RWPE1 (cell line): ENCODE results near the gene SHC1.

Experiments used
- CTCF ChIA-PET: fragments of 350-600 bp; sonication (Branson Sonifier 250); formaldehyde crosslinking; extraction: SDS; loops from one replicate; lab custom pipeline; 2021; lab: Yijun Ruan, JAX
- POLR2A ChIA-PET: fragments of 400-600 bp; formaldehyde crosslinking; extraction: SDS; loops from one replicate; lab custom pipeline; 2020; ENCODE audit warnings: antibody characterized with exemption; ENCODE audit not compliant: low non-redundant PET; lab: Yijun Ruan, JAX
- DNase-seq: peaks from one replicate; pipeline ENCODE4 v3.0.0; 2012; ENCODE audit warnings: low spot score
- H3K27ac ChIP-seq: fragments of 450-650 bp; 2 replicates; pipeline ENCODE4 v1.5.1; 2017
- CTCF ChIP-seq: fragments of 450-650 bp; conservative IDR thresholded peaks from 2 replicates; pipeline ENCODE4 v1.5.1; 2017; ENCODE audit warnings: low read depth, mild to moderate bottlenecking

SHC1 gene

GRCh38 chr1:155000726-155001424, 30.3 kb upstream of the SHC1 start:
- DNase-seq: peak; percentile 94
- ChIA-PET CTCF (interaction anchor here (0.5 to 0.9 kb wide), 4 partner anchors 11 to 173 kb away, joined by 3 to 4 read pairs (median 3); partner anchors contain the start of gene KRTCAP2), POLR2A (interaction anchor here (0.6 to 0.7 kb wide), 2 partner anchors 27 to 30 kb away, joined by 3 to 4 read pairs; partner anchors contain the start of gene SHC1)
- peak overlapping the region; percentile 100 for H3K27ac ChIP-seq
- TF ChIP-seq CTCF: no peak

GRCh38 chr1:155000411-155000725, 29.8 kb upstream of the SHC1 start:
- ChIA-PET POLR2A (no interaction called here), CTCF (interaction anchor here (0.6 to 0.9 kb wide), 4 partner anchors 10 to 173 kb away, joined by 3 to 6 read pairs (median 4); partner anchors contain the start of gene KRTCAP2)
- no peak for DNase-seq
- no peak for TF ChIP-seq CTCF
- peak overlapping the region; percentile 100 for H3K27ac ChIP-seq

GRCh38 chr1:154999571-155000410, 29.2 kb upstream of the SHC1 start:
- H3K27ac ChIP-seq: peak overlapping the region; percentile 100
- POLR2A ChIA-PET: no interaction called here
- no peak for TF ChIP-seq CTCF
- no peak for DNase-seq
- CTCF ChIA-PET: interaction anchor here (0.6 to 1.2 kb wide), 7 partner anchors 10 to 173 kb away, joined by 3 to 6 read pairs (median 4); partner anchors contain the start of gene KRTCAP2

GRCh38 chr1:154998818-154999570, 28.4 kb upstream of the SHC1 start:
- CTCF ChIA-PET: interaction anchor here (0.6 to 1.2 kb wide), 4 partner anchors 14 to 26 kb away, joined by 3 to 6 read pairs (median 4); no protein-coding TSS in a partner anchor
- no peak for DNase-seq
- TF ChIP-seq CTCF: peak; percentile 92
- peak overlapping the region; percentile 100 for H3K27ac ChIP-seq
- POLR2A ChIA-PET: interaction anchor here (0.7 kb wide), 2 partner anchors 11 to 410 kb away, joined by 4 to 5 read pairs; no protein-coding TSS in a partner anchor

- CTCF ChIA-PET: interaction anchor here (0.6 to 1.1 kb wide), 4 partner anchors 19 to 27 kb away, joined by 3 to 6 read pairs (median 4); no protein-coding TSS in a partner anchor
Observed at GRCh38 chr1:154998201-154998780, 27.7 kb upstream of the SHC1 start.

More at GRCh38 chr1:154998201-154998780, 27.7 kb upstream of the SHC1 start:
- POLR2A ChIA-PET: interaction anchor here (0.6 to 0.7 kb wide), 3 partner anchors 12 to 858 kb away, joined by 3 to 5 read pairs (median 4); no protein-coding TSS in a partner anchor
- TF ChIP-seq CTCF: no peak
- DNase-seq: no peak
- H3K27ac ChIP-seq: peak overlapping the region; percentile 100
